Mononuclear cell (primary cell): ENCODE data around the gene ERC1. TPM values are rescaled to one million over a fixed set of nuclear protein-coding genes. Genes with fewer than 3 reads are reported as not detected.

Experiments used
- H3K27me3 ChIP-seq: 2 replicates; pipeline ENCODE4 v1.6.0; 2011; ENCODE audit warnings: low read length, control low read depth; ENCODE audit not compliant: insufficient read depth
- H3K4me1 ChIP-seq: 2 replicates; pipeline ENCODE4 v1.5.1; 2011; ENCODE audit warnings: mild to moderate bottlenecking, low read length, control low read depth; ENCODE audit not compliant: insufficient read depth
- H3K4me3 ChIP-seq: 2 replicates; pipeline ENCODE4 v1.5.1; 2011; ENCODE audit warnings: mild to moderate bottlenecking, low read length, moderate library complexity
- H3K9me3 ChIP-seq: 2 replicates; pipeline ENCODE4 v1.5.1; 2011; ENCODE audit warnings: low read depth, mild to moderate bottlenecking, control low read depth, low read length
- total RNA-seq: library from RNA; depleted of rRNA; stranded (reverse); fragments of >200 nt; gene quantifications from one replicate; pipeline ENCODE4 v1.2.3, GENCODE V29; 2012

ERC1 gene
- total RNA-seq, 1 donor = 30.2 TPM

- Histone ChIP-seq H3K27me3 (no peaks in the 10 kb centered on the region), H3K9me3 (no peaks in the 10 kb centered on the region), H3K4me1 (peaks cover 8% of the 10 kb centered on the region), H3K4me3 (no peak overlapping the region)
Measured at GRCh38 chr12:1102115-1102514, 111.1 kb downstream of the ERC1 start.

DNA sequence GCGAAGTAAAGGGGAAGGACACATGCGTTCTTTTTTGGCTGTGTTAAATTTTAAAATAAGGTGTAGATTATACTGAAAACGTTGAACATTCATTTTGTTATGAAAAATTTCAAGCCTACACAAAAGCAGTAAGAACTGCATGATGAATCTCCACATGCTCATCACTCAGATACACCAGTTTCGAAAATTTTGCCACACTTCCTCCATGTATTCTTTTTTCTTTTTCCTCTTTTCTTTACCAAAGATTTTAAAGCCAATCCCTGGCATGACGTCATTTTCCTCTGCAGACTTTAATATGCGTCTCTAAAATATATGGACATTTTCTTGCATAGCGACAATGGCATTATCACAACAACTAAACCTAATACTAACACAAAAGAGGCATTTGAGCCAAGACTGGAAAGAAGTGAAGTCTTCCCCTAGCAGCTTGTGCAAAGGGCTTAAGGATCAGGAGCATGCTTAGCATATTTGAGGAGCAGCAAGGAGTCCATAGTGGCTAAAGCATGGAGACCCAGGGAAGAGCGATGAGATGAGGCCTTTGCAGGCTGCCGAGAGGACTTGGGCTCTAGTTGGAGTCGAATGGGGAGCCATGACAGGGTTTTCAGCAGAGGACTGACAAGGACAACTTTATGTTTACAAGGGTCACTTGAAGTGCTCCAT lies 111.9 kb downstream of the ERC1 start:
- H3K4me3 ChIP-seq = no peak overlapping the region

GRCh38 chr12:1103632-1104031 lies 112.6 kb downstream of the ERC1 start:
- Histone ChIP-seq H3K27me3 (no peaks in the 10 kb centered on the region), H3K4me1 (peaks cover 13% of the 10 kb centered on the region), H3K9me3 (no peaks in the 10 kb centered on the region), H3K4me3 (no peak overlapping the region)

More for the DNA sequence above, 111.9 kb downstream of the ERC1 start:
- Histone ChIP-seq H3K4me1 (peaks cover 9% of the 10 kb centered on the region), H3K9me3 (no peaks in the 10 kb centered on the region), H3K27me3 (no peaks in the 10 kb centered on the region)

GRCh38 chr12:1104088-1104800 lies 113.2 kb downstream of the ERC1 start:
- H3K27me3 ChIP-seq = no peaks in the 10 kb centered on the region
- peaks cover 13% of the 10 kb centered on the region for H3K4me1 ChIP-seq
- no peaks in the 10 kb centered on the region for H3K9me3 ChIP-seq
- H3K4me3 ChIP-seq = no peak overlapping the region

DNA sequence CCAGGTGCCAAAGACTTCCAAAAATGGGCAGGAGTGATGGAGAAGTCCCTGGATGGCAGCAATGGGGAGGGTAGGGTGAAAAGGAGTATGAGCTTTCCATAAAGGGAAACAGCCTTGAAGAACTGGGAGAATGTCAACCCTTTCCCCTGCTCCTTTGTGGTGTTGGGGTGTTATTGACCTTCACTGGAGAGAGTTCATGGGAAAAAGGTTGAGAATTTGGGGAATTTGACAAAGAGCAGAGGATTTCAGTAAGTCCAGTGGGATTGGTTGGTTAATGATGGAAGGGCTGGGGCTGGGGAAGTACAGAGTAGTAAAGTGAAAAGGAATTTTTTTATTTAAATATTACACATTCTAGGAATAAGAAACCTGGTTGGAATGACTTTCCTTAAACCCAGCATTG lies 116.6 kb downstream of the ERC1 start:
- H3K4me3 ChIP-seq = no peak overlapping the region
- no peaks in the 10 kb centered on the region for H3K27me3 ChIP-seq
- H3K9me3 ChIP-seq = no peaks in the 10 kb centered on the region
- H3K4me1 ChIP-seq = peaks cover 9% of the 10 kb centered on the region

DNA sequence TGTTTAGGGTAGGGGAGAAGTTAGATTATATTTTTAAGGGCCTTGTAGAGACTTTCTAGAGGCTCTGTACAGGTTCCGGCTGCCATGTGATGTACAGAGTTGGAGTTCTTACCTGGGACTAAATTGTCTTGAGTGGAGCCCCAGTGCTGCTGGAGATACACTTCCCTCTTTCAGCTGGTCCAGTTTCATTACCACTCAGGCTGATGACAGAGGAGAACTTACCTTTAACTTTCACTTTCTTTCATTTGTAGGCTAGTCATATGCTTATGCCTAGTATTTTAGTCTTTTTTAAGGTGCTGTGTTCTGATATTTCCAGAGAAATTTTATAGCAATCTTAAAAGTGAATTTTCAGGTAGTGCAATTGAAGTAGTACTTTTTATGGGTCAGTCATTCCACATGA lies 117.3 kb downstream of the ERC1 start:
- no peaks in the 10 kb centered on the region for H3K9me3 ChIP-seq
- H3K4me3 ChIP-seq = no peak overlapping the region
- no peaks in the 10 kb centered on the region for H3K27me3 ChIP-seq
- H3K4me1 ChIP-seq = peaks cover 6% of the 10 kb centered on the region

GRCh38 chr12:1115484-1116231 lies 124.6 kb downstream of the ERC1 start:
- Histone ChIP-seq H3K9me3 (no peaks in the 10 kb centered on the region), H3K27me3 (no peaks in the 10 kb centered on the region), H3K4me1 (no peaks in the 10 kb centered on the region), H3K4me3 (no peak overlapping the region)

GRCh38 chr12:1117371-1117770 lies 126.3 kb downstream of the ERC1 start:
- H3K4me3 ChIP-seq = no peak overlapping the region
- no peaks in the 10 kb centered on the region for H3K27me3 ChIP-seq
- H3K4me1 ChIP-seq = no peaks in the 10 kb centered on the region
- H3K9me3 ChIP-seq = no peaks in the 10 kb centered on the region

DNA sequence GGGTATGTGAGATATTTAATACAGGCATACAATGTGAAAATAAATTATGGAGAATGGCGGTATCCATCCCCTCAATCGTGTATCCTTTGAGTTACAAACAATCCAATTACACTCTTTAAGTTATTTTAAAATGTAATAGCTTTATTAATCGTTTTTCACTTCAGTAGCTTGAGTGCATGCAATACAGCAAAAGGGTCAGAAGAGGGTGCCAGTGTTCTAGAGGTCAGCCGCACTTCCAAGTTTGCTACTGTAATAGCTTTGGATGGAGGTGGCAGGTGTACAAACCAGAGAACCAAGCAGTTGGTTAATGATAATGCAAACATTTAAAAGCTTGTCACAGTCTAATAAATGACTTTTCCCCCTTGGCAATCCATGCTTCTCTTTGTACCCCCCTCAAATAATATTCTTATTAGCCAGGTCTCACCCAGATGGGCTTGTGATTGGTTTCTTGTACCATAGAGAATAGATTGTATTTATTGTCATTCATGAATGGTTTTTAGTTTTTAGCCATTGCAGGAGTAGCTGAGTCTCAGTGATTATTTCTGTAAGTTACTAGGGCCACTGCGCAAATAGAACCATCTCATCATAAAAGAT lies 127.0 kb downstream of the ERC1 start:
- Histone ChIP-seq H3K9me3 (no peaks in the 10 kb centered on the region), H3K27me3 (no peaks in the 10 kb centered on the region), H3K4me1 (no peaks in the 10 kb centered on the region), H3K4me3 (no peak overlapping the region)

GRCh38 chr12:1122786-1123185 lies 131.8 kb downstream of the ERC1 start:
- Histone ChIP-seq H3K27me3 (no peaks in the 10 kb centered on the region), H3K9me3 (no peaks in the 10 kb centered on the region), H3K4me3 (no peak overlapping the region), H3K4me1 (no peaks in the 10 kb centered on the region)

- H3K27me3 ChIP-seq = no peaks in the 10 kb centered on the region
- no peaks in the 10 kb centered on the region for H3K9me3 ChIP-seq
- H3K4me3 ChIP-seq = no peak overlapping the region
- no peaks in the 10 kb centered on the region for H3K4me1 ChIP-seq
Measured at GRCh38 chr12:1126091-1126490, 135.1 kb downstream of the ERC1 start.

DNA sequence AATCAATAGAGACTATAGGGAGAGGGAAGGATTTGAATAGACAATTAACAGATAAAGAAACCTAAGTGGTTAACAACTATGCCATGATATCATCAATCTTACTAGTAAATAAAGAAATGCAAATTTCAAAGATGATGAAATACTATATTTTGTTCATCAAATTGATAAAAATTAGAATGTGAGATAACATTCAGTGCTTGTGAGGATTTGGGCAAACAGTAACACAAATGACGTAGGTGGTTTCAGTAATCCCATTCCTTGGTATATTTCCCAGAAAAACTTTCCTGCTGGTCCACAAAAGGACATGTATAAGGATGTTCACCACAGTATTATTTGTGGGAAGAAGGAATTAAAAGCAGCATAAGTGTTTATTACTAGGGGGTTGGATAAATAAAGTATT lies 136.0 kb downstream of the ERC1 start:
- H3K9me3 ChIP-seq = no peaks in the 10 kb centered on the region
- no peaks in the 10 kb centered on the region for H3K27me3 ChIP-seq
- no peaks in the 10 kb centered on the region for H3K4me1 ChIP-seq
- H3K4me3 ChIP-seq = no peak overlapping the region

- Histone ChIP-seq H3K9me3 (no peaks in the 10 kb centered on the region), H3K27me3 (no peaks in the 10 kb centered on the region), H3K4me1 (no peaks in the 10 kb centered on the region), H3K4me3 (no peak overlapping the region)
Measured at GRCh38 chr12:1130164-1130563, 139.1 kb downstream of the ERC1 start.

- H3K4me3 ChIP-seq = no peak overlapping the region
- no peaks in the 10 kb centered on the region for H3K9me3 ChIP-seq
- H3K4me1 ChIP-seq = no peaks in the 10 kb centered on the region
- H3K27me3 ChIP-seq = no peaks in the 10 kb centered on the region
Measured at GRCh38 chr12:1130571-1130970, 139.5 kb downstream of the ERC1 start.

DNA sequence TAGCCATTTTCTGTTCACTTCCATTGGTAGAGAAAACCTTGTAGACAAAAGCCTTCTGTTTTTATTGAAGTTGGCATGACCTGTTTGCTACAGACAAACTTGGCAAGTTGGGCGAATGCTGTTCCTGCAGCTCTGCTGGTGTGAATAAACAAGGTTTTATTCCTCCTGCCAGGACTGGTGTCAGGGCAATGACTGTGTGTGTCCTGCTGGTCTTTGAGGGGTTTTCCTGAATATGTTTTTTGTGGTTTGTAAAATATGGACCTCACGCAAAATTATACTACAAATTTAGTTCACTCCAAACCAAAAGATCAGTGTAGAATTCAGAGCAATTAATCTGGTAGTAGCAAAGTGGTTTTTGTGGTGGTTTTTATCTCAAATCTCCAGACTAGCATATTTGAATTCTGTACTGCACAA lies 140.8 kb downstream of the ERC1 start:
- Histone ChIP-seq H3K4me3 (no peak overlapping the region), H3K4me1 (no peaks in the 10 kb centered on the region), H3K27me3 (no peaks in the 10 kb centered on the region), H3K9me3 (no peaks in the 10 kb centered on the region)
